GM19328 (cell line): ENCODE results near the gene EEF1A2.

Experiments used
- ATAC-seq: cut with Tn5 transposase; IDR thresholded peaks from one replicate; pipeline ENCODE4 v1.9.1; 2021; ENCODE audit warnings: mild to moderate bottlenecking, moderate library complexity; ENCODE audit not compliant: unreplicated experiment

The EEF1A2 gene

GRCh38 chr20:63537525-63538203 is 38.8 kb upstream of the EEF1A2 start:
- ATAC-seq, result peak; percentile 73

DNA sequence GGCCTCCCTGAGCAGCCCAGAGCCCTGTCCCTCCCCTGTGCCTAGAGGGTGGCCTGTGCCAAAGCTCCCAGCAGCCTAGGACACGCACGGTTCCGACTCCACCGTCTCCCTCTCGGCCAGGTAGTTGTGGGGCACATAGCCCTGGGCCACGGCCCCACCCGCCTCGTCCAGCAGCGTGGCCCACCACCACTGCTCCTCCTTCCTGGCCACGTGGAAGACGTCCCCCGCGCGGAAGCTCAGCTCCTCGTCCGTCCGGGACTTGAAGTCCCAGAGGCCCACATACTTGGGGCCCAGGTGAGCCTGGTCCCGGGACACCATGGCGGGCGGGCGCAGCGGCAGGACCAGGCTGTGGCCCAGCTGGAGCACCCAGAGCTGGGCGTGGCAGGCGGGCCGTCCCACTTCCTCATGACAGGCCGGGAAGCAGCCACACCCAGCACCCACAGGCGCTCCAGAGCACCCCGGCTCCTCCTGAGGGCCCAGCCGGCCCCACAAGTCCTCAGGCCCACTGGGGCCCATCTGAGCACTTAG is 38.2 kb upstream of the EEF1A2 start, which contains the start of gene PTK6:
Gene PTK6 (minus strand): TSS at position 380 of the 528 bp plus-strand sequence. CDS start 62 bp downstream, at position 318.
- ATAC-seq, result peak; percentile 15

DNA sequence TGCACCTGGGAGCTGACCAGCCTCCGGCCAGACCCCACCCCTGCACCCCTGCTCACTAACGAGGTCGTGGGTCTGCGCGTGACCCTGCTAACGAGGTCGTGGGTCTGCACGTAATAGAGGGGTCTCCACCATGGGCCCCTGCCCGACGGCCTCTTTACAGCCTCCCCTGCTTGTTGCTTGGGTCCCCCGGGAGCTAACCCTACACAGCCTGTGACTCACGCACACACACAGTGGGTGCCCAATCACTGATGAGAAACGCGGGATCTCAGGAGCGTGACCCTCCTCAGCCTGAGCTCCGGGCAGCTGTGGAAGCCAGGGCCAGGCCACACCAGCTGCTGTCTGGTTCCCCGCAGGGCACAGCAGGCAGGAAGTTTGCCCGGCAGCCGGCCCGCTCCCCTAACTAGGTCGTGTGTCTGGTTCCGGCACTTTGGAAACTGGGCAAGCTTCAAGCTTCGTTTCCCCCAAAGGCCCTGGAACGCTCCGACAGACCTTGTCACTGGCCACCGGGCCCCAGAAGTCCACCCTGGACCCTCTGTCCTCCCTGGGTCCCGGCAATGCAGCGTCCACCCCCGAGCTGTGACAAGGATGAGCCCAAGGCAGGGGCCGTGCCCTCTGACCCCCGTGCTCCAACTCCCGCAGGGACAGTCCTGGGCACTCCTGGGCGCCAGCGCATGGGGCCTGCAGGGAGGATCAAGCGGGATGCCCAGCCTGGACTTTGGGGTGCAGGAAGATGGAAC is 37.5 kb upstream of the EEF1A2 start:
- no peak for ATAC-seq

DNA sequence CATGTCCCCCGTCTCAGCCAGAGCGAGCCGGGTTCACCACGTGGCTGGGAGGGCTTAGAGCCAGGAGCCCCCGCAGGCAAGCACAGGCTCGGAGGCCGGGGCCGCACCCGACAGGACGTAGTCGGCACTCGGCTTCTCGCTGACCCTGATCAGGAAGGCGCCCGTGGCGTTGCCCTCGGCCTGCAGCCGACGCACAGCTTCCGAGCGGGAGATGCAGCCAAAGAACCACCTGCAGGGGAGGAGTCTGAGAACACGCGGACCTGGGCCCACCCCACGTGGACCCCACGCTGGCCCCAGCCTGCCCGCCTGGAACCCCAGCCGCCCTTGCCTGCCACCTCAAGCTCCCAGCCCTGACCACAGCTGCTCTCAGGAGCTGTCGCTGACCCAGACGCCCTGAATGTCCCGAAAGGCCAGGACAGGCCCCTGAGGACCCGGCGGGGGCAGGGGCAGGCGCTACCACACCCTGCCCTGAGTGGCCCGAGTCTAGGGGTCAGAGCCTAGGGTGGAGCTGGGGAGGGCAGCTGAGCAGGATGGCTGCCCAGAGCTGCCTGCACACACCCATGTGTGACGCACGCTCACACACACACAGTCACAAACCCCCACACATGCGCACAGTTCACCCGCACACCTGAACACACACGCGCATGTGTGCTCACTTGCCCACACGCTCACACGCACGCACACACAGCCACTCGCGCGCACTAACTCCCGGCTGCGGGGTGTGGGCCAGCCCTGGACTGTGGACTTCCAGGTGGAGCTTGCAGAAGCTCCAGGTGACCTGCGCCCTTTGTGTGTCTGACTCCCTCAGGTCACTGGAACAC is 36.2 kb upstream of the EEF1A2 start:
- ATAC-seq, result no peak

DNA sequence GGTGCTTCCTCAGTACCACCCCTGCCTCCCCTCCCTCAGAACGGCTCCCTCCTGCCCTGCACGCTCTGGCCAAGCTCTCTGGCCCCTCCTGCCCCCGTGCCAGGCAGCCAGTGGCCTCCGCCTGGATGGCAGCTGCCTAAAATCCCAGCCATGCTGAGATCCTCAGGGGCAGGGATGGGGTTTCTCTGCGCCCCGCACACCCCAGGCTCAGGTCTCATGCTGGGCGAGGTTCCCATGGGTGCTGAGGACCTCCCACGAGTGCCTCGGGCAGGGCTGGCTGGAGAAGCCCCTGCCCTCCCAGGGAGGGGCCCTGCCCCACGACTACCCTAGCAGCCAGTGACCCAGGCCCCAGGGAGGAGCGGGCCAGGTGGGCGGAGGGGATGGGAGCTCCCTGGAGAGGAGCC is 35.5 kb upstream of the EEF1A2 start:
- ATAC-seq, result no peak

- no peak for ATAC-seq
Observed at GRCh38 chr20:63533871-63534393, 35.0 kb upstream of the EEF1A2 start.

- no peak for ATAC-seq
Observed at GRCh38 chr20:63533388-63533787, 34.5 kb upstream of the EEF1A2 start.

GRCh38 chr20:63532449-63532971 is 33.6 kb upstream of the EEF1A2 start:
- ATAC-seq, result no peak

DNA sequence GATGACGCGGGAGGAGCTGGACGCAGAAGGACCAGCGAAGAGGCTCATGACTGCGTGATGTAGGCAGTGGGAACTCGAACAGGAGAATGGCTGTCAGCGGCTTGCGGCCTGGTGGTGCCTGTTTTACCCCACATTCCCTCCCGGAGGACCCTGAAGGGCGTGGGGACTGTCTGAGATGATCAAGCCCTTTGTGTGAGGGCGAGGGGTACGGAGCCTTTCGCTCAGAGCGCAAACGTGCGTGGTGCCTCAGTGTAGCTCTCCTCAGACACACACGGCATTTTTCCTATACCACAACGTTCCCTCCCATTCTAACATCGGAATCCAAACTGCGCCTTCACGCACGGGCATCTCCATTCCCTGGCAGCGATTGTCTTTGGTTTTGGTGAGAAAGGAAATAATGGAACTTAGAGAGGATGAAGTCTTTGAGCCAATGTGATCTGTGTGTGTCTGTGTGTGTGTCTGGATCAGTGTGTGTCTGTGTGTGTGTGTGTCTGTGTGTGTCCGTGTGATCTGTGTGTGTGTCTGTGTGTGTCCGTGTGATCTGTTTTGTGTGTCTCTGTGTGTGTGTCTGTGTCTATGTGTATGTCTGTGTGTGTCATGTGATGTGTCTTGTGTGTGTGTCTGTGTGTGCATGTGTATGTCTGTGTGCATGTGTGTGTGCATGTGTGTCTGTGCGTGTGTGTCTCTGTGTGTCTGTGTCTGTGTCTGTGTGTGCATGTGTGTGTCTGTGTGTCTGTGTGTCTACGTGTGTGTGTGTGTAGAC is 33.0 kb upstream of the EEF1A2 start:
- ATAC-seq, result no peak

DNA sequence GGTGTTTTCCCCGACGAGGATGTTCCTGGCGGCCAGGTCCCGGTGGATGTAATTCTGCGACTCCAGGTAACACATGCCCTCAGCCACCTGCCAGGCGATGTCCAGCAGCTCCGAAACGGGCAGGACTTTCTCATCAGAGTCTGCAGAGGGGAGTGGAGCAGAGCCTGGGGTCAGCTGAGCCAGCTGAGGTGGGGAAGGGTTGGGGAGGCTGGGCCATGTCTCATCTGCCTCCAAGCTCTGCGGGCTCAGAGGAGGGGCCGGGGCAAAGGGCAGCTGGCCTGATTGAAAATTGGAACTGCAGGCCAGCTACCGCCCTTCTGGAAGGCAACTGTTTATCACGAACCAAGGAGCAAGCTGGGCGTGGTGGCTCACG is 31.9 kb upstream of the EEF1A2 start:
- no peak for ATAC-seq

- no peak for ATAC-seq
Observed at GRCh38 chr20:63529861-63530787, 31.2 kb upstream of the EEF1A2 start.

GRCh38 chr20:63529180-63529860 is 30.4 kb upstream of the EEF1A2 start:
- no peak for ATAC-seq

DNA sequence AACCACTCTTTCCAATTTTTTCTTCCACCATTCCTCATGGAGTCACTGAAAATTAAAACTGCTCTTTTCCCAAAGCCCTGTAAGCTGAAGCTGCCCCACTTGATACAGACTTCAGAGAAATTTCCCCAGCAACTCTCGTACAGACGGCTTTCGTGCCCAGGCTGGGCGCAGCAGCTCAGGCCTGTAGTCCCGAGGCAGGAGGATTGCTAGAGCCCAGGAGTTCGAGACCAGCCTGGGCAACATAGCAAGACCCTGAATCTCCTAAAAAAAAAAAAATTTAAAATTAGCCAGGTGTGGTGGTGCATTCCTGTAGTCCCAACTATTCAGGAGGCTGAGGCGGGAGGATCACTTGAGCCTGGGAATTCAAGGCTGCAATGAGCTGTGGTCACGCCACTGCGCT is 28.3 kb upstream of the EEF1A2 start:
- ATAC-seq, result no peak

DNA sequence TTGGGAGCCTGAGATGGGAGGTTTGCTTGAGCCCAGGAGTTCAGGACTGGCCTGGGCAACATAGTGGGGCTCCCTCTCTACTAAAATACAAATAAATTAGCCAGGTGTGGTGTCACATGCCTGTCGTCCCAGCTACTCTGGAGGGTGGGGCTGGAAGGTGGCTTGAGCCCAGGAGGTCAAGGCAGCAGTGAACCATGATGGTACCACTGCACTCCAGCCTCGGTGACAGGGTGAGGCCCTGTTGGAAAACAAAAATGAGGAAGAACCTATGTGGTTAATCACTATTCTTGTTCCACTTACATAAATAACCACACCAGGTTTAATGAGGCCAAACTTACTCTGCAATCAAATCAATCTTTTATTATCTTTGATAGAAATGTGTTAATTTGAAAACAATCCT is 27.1 kb upstream of the EEF1A2 start:
- ATAC-seq, result no peak

DNA sequence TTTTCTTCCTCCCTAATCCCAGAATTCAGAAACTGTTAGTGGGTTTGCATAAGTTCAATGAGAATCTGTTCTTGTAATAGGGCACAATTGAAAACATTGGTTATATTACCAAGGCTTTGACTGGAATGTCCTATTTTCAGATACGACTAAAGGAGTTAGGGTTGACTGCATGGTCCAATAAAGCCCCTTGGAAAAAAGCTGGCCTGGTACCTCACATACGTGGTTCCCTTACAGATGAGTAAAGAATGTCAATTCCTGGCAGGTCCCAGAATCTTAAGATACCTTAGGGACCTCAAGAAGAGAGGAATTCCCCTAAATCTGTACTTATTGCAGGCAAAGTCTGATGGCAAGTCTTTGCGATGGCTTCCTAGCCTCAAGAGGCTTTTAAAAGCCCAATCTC is 26.3 kb upstream of the EEF1A2 start:
- no peak for ATAC-seq

- no peak for ATAC-seq
Observed at GRCh38 chr20:63522981-63523611, 24.2 kb upstream of the EEF1A2 start.

DNA sequence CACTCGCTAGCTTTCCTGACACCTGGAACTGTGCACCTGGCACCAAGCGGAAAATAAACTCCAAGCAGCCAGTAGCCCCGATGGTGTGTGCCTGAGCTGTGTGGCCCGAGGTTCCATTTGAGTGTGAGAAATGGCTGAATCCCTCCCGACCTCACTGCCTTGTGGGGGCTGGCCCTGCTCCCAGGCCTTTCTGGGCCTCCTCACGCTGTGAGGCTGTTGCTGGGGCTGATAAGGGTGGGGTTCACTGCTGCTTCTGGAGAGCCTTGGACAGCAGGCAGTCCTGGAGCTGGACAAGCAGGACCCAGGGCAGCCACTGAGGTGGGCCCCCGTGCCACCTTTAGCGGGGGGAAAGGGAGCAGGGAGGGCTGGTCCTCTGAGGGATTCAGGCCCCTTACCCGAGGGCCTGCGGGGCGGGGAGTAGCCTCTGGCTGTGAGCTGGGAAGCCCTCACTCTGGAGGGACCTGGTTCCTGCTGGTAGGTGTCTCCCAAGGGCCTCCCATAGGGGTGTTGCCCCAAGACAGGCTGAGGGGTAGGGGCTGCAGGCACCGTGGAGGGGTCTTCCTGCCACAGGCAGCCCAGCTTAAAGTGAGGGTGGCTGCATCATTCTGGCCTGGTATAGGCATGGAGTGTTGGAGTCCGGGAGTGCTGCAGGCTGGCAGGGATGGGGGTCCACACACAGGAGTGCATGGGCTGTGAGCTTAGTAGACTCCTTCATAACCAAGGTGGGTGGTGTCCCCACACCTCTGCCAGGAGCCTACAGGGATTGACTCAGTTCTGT is 23.4 kb upstream of the EEF1A2 start:
- ATAC-seq, result no peak
